Adrenal gland (tissue), 12 donors: ENCODE data around the gene PGM2. TPM values are rescaled to one million over a fixed set of nuclear protein-coding genes. Genes with fewer than 3 reads are reported as not detected.
"Not testable (repeated sequence)": the region's sequence is repeated elsewhere in the genome, so short reads cannot be mapped to it uniquely, and the experiment has no call there.

Experiments
- DNase-seq, 7 donors: peaks; one replicate each; pipeline ENCODE4 v3.0.0-alpha.2; 2019 to 2020
- H3K27ac ChIP-seq, 5 donors: fragments of 200-600 bp; sonication (generic) in 4 of 5; 1 replicate in 3 of 5; 2 replicates in 2 of 5; pipeline versions ENCODE4 v1.5.1 to v1.8.0; 2016 to 2020; ENCODE audit warnings: mild to moderate bottlenecking in 1 of 5
- H3K27me3 ChIP-seq: fragments of 200-600 bp; 2 replicates; pipeline ENCODE4 v1.8.0; 2021
- H3K36me3 ChIP-seq, 2 donors: fragments of 200-600 bp; replicated peaks in 1 of 2; 1 replicate in 1 of 2; 2 replicates in 1 of 2; pipeline versions ENCODE4 v1.5.1 to v1.8.0; 2018 to 2022
- H3K4me1 ChIP-seq, 2 donors: fragments of 200-600 bp; replicated peaks in 1 of 2; 1 replicate in 1 of 2; 2 replicates in 1 of 2; pipeline versions ENCODE4 v1.5.1 to v1.8.0; 2018 to 2021
- H3K4me3 ChIP-seq, 4 donors: fragments of 200-600 bp; sonication (generic) in 3 of 4; one replicate each; pipeline ENCODE4 v1.5.1; 2016 to 2018
- H3K9me3 ChIP-seq, 3 donors: fragments of 200-600 bp; sonication (generic) in 1 of 3; replicated peaks in 1 of 3; 1 replicate in 2 of 3; 2 replicates in 1 of 3; pipeline versions ENCODE4 v1.5.1 to v1.8.0; 2016 to 2021
- CTCF ChIP-seq, 6 experiments: fragments of 450-650 bp in 4 of 6; fragments of 200-600 bp in 2 of 6; sonication (generic) in 1 of 6; IDR thresholded peaks; 1 replicate in 5 of 6; 2 replicates in 1 of 6; pipeline versions ENCODE4 v1.5.1 to v1.8.0; 2016 to 2021; ENCODE audit warnings: antibody characterized with exemption in 6 of 6, mild to moderate bottlenecking in 2 of 6, moderate library complexity in 1 of 6
- POLR2A ChIP-seq, 2 donors: fragments of 450-650 bp; IDR thresholded peaks; one replicate each; pipeline ENCODE4 v1.6.1; 2017; ENCODE audit warnings: antibody characterized with exemption in 2 of 2, mild to moderate bottlenecking in 2 of 2, moderate library complexity in 1 of 2
- WGBS, 4 donors: extraction: QIAGEN DNeasy Blood & Tissue Kit in 2 of 4; methylation state at CpG; one replicate each; pipeline versions ENCODE4 v1.1.5 to v1.1.7; 2013 to 2017; 5-methylcytosine and 5-hydroxymethylcytosine counted together
- intact Hi-C, 2 donors: fragments of 100-400 bp; cut with DNase I; formaldehyde crosslinking; loops; one replicate each; pipeline versions ENCODE4 v1.14.1 to v1.15.0; 2022 to 2023
- polyA plus RNA-seq, 3 donors: library from polyadenylated mRNA; stranded (reverse); fragments of 200-250 nt in 2 of 3; fragments of 350-450 nt in 1 of 3; fragmentation: Illumina TruSeq in 1 of 3; extraction: RNeasy Lipid Tissue Mini Kit (QIAGEN cat#74804) in 1 of 3; gene quantifications; one replicate each; pipeline ENCODE4 v1.2.3, GENCODE V29; 2013 to 2014
- total RNA-seq, 9 donors: library from RNA; depleted of rRNA in 4 of 9; stranded (reverse); fragments of >200 nt in 4 of 9; fragments of 120-200 nt in 1 of 9; fragmentation: NEBNext Ultra II Directional in 1 of 9; extraction: Animal tissue kit (Norgen Biotek cat#: 25700) in 1 of 9; gene quantifications; one replicate each; pipeline versions ENCODE4 v1.1.0 to v1.2.4, GENCODE V29; 2013 to 2023
- donor health status: healthy with polysubstance abuse.
- donor health status: Bipolar disorder and iron deficiency.
- donor health status: DM: yes; HTN: yes; CAD: no.
- donor health status: DM: no; HTN: no; CAD: no.
- donor health status: DM: no; HTN: no; CAD: no.
- donor health status: DM: yes; HTN: yes; CAD: no.

PGM2 gene
- total and polyA plus RNA-seq, 12 donors = 6.8 to 59.2 (median 27.2) TPM

- H3K4me3 ChIP-seq = peak overlapping the region in 2 of 4 donors; percentile 78 to 79
- H3K27me3 ChIP-seq, H3K36me3 ChIP-seq, intact Hi-C loops, H3K9me3 ChIP-seq, DNase-seq: not testable (repeated sequence)
- 5 to 7% (median 6%) methylated on average over 9 of the region's 9 CpGs for WGBS, 4 donors
- peak overlapping the region in 4 of 5 donors; percentile 50 to 91 (median 82) for H3K27ac ChIP-seq
- peaks cover 18 to 32% of the 10 kb centered on the region in 2 donors for H3K4me1 ChIP-seq
- TF ChIP-seq CTCF (IDR thresholded peaks at IDR 0.05) = peak in 3 of 6 experiments; percentile 4 to 29 (median 19)
Observed at GRCh38 chr4:37825501-37825900, 985 bp upstream of the PGM2 start.

- H3K36me3 ChIP-seq = peaks cover 0 to 11% of the 10 kb centered on the region in 2 donors
- 0 to 2% (median 1%) methylated on average over 10 to 14 of the region's 14 CpGs for WGBS, 4 donors
- H3K9me3 ChIP-seq = no peaks in the 10 kb centered on the region
- TF ChIP-seq CTCF (IDR thresholded peaks at IDR 0.05) (no peak), POLR2A (IDR thresholded peaks at IDR 0.05) (no peak)
- H3K4me3 ChIP-seq = peak overlapping the region in 3 of 4 donors; percentile 66 to 79 (median 78)
- H3K4me1 ChIP-seq = peaks cover 18 to 32% of the 10 kb centered on the region in 2 donors
- intact Hi-C loops = no loop called here
- H3K27ac ChIP-seq = peak overlapping the region; percentile 7 to 91 (median 80)
- DNase-seq = peak in 3 of 7 donors; percentile 5 to 19 (median 10)
- no peaks in the 10 kb centered on the region for H3K27me3 ChIP-seq
Observed at GRCh38 chr4:37825968-37826294, 555 bp upstream of the PGM2 start.

GRCh38 chr4:37827030-37827685 lies 672 bp downstream of the PGM2 start:
- peak in 5 of 7 donors; percentile 7 to 46 (median 29) for DNase-seq
- Histone ChIP-seq H3K27me3 (no peaks in the 10 kb centered on the region), H3K4me3 (peak overlapping the region; percentile 46 to 79 (median 72)), H3K9me3 (no peaks in the 10 kb centered on the region), H3K27ac (peak overlapping the region in 4 of 5 donors; percentile 50 to 91 (median 82)), H3K36me3 (peaks cover 0 to 23% of the 10 kb centered on the region in 2 donors), H3K4me1 (peaks cover 15 to 28% of the 10 kb centered on the region in 2 donors)
- TF ChIP-seq POLR2A (IDR thresholded peaks at IDR 0.05) = peak in 1 of 2 donors; percentile 51
- no peak for TF ChIP-seq CTCF (IDR thresholded peaks at IDR 0.05)
- WGBS, 4 donors = 2 to 14% (median 4%) methylated on average over 12 to 38 of the region's 38 CpGs
- intact Hi-C loops = no loop called here

- 14 to 27% (median 22%) methylated on average over 1 of the region's 1 CpG for WGBS, 4 donors
- DNase-seq = peak in 1 of 7 donors; percentile 22
- peaks cover 0 to 27% of the 10 kb centered on the region in 2 donors for H3K36me3 ChIP-seq
- no peak for TF ChIP-seq POLR2A (IDR thresholded peaks at IDR 0.05)
- TF ChIP-seq CTCF (IDR thresholded peaks at IDR 0.05) = no peak
- H3K27me3 ChIP-seq = no peaks in the 10 kb centered on the region
- H3K27ac ChIP-seq = peak overlapping the region in 3 of 5 donors; percentile 51 to 91 (median 80)
- H3K9me3 ChIP-seq = no peaks in the 10 kb centered on the region
- H3K4me1 ChIP-seq = peaks cover 12 to 27% of the 10 kb centered on the region in 2 donors
- peak overlapping the region in 1 of 4 donors; percentile 79 for H3K4me3 ChIP-seq
- intact Hi-C loops = no loop called here
Observed at GRCh38 chr4:37827802-37828321, 1.4 kb downstream of the PGM2 start.
